Calu3 (cell line): Measurements from ENCODE around the gene CCDC141. TPM values are rescaled to one million over a fixed set of nuclear protein-coding genes. Genes with fewer than 3 reads are reported as not detected.

Source experiments
- BruUV-seq: library from RNA; stranded (reverse); fragments of 400-500 nt; replicated peaks from 2 replicates; lab custom pipeline; 2021; lab: Mats Ljungman, UMichigan
- CTCF ChIA-PET: fragments of 300-600 bp; sonication (Branson Sonifier 250); formaldehyde crosslinking; loops from one replicate; lab custom pipeline; 2022; ENCODE audit warnings: antibody characterized with exemption; lab: Charles Lee
- DNase-seq: peaks from one replicate; pipeline ENCODE4 v3.0.0; 2022
- H3K27ac Mint-ChIP-seq: one replicate; pipeline ENCODE4 v1.8.0; 2022; ENCODE audit warnings: mixed read lengths; ENCODE audit not compliant: unreplicated experiment
- H3K27me3 Mint-ChIP-seq: one replicate; pipeline ENCODE4 v1.8.0; 2022; ENCODE audit warnings: mixed read lengths; ENCODE audit not compliant: unreplicated experiment
- H3K36me3 Mint-ChIP-seq: one replicate; pipeline ENCODE4 v1.8.0; 2022; ENCODE audit warnings: mild to moderate bottlenecking, moderate library complexity, mixed read lengths; ENCODE audit not compliant: insufficient read depth, unreplicated experiment
- H3K4me1 Mint-ChIP-seq: one replicate; pipeline ENCODE4 v1.8.0; 2022; ENCODE audit warnings: mild to moderate bottlenecking, low read depth, mixed read lengths; ENCODE audit not compliant: unreplicated experiment
- H3K4me3 Mint-ChIP-seq: one replicate; pipeline ENCODE4 v1.8.0; 2022; ENCODE audit warnings: mild to moderate bottlenecking, low read depth, moderate library complexity, mixed read lengths; ENCODE audit not compliant: unreplicated experiment
- H3K9me3 Mint-ChIP-seq: one replicate; pipeline ENCODE4 v1.8.0; 2022; ENCODE audit warnings: low read depth, mixed read lengths; ENCODE audit not compliant: unreplicated experiment
- intact Hi-C: fragments of 100-400 bp; cut with micrococcal nuclease; formaldehyde crosslinking; loops from one replicate; pipeline ENCODE4 v1.10.0; 2022; ENCODE audit not compliant: unreplicated experiment
- total RNA-seq: library from RNA; stranded (reverse); gene quantifications from 2 replicates; pipeline ENCODE4 v1.2.3, GENCODE V29; 2022
- TF ChIP-seq, protein P1 (sequence below): fragments of 200-600 bp; IDR thresholded peaks from one replicate; pipeline ENCODE4 v1.8.0; 2022; ENCODE audit warnings: antibody characterized with exemption; ENCODE audit not compliant: unreplicated experiment

Gene CCDC141
- total RNA-seq, 1 experiment from 2014 or later, result 0.07 TPM

DNA sequence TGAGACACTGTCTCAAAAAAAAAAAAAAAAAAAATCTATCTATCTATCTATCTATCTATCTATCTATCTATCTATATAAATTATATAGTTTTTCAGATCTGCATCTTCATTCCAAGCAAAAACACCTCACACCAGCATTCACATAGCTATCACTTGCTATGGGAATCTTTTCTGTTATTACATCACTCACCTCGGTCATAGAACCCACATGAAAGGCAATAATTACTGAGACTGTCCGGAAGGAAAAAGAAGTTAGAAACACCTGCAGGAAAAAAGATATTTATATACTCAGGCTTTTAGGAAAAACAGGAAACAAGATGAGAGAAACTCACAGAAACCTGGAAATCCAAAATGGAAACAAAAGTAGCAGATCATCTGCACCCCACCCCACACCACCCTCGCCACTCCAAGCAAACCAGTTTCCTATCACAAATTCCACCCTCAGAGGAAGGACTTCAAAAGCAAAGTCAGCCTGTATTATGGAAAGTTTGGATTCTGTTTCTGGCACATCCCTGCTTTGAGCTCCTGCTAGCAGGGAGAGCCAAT, 21.9 kb upstream of the CCDC141 start:
- DNase-seq, result no peak
- no peaks in the 10 kb centered on the region for H3K36me3 Mint-ChIP-seq
- peaks cover 2% of the 10 kb centered on the region for H3K9me3 Mint-ChIP-seq
- H3K4me1 Mint-ChIP-seq, result no peaks in the 10 kb centered on the region
- peaks cover 42% of the 10 kb centered on the region for H3K27me3 Mint-ChIP-seq
- intact Hi-C loops, result no loop called here
- H3K27ac Mint-ChIP-seq, result no peak overlapping the region
- BruUV-seq, result no TSS peak
- TF ChIP-seq, protein P1, sequence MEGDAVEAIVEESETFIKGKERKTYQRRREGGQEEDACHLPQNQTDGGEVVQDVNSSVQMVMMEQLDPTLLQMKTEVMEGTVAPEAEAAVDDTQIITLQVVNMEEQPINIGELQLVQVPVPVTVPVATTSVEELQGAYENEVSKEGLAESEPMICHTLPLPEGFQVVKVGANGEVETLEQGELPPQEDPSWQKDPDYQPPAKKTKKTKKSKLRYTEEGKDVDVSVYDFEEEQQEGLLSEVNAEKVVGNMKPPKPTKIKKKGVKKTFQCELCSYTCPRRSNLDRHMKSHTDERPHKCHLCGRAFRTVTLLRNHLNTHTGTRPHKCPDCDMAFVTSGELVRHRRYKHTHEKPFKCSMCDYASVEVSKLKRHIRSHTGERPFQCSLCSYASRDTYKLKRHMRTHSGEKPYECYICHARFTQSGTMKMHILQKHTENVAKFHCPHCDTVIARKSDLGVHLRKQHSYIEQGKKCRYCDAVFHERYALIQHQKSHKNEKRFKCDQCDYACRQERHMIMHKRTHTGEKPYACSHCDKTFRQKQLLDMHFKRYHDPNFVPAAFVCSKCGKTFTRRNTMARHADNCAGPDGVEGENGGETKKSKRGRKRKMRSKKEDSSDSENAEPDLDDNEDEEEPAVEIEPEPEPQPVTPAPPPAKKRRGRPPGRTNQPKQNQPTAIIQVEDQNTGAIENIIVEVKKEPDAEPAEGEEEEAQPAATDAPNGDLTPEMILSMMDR, result no peak
- no peak overlapping the region for H3K4me3 Mint-ChIP-seq
- CTCF ChIA-PET, result no interaction called here

DNA sequence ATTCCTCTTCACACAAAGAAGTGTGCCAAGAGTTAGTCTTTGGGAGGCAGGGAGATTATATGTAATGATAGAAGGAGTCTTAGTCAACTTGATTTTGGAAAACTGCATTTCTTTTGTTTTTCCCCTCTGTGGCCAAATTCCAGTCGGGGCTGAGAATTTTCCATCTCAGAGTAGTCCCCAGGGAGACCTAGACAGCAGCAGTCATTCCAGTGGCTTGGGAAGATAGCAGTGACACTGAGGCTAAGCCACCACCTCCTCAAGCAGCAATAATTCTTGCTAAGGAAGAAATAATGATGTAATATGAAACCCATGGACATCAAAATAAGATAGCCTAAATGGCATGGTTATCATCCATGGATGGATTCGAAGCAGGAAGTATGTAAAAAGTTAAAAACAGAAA, 21.0 kb upstream of the CCDC141 start:
- H3K4me3 Mint-ChIP-seq, result no peak overlapping the region
- no peaks in the 10 kb centered on the region for H3K36me3 Mint-ChIP-seq
- peaks cover 33% of the 10 kb centered on the region for H3K27me3 Mint-ChIP-seq
- H3K4me1 Mint-ChIP-seq, result no peaks in the 10 kb centered on the region
- peaks cover 2% of the 10 kb centered on the region for H3K9me3 Mint-ChIP-seq
- CTCF ChIA-PET, result no interaction called here
- TF ChIP-seq, protein P1, result no peak
- no peak overlapping the region for H3K27ac Mint-ChIP-seq
- intact Hi-C loops, result no loop called here
- DNase-seq, result no peak
- no TSS peak for BruUV-seq

DNA sequence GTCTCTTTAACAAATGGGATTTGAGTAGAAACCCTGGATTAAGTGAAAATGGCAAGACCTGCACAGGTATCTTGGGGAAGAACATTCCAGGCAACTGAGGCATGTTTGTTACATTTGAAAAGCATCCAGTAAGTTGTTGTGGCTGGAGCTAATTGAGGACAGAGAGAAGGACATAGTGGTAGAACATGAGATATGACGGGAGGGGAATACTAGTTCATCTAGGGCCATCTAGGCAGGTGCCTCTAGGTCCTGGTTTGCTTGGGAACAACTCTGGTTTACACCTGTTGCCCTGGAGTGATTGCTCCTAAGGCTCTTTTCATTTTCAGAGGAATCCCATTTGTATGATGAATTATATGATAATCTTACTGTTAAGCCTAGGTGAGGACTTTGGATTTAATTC, 19.7 kb upstream of the CCDC141 start:
- H3K4me3 Mint-ChIP-seq, result no peak overlapping the region
- no peak overlapping the region for H3K27ac Mint-ChIP-seq
- CTCF ChIA-PET, result no interaction called here
- TF ChIP-seq, protein P1, result no peak
- peaks cover 2% of the 10 kb centered on the region for H3K9me3 Mint-ChIP-seq
- H3K4me1 Mint-ChIP-seq, result no peaks in the 10 kb centered on the region
- no TSS peak for BruUV-seq
- DNase-seq, result no peak
- intact Hi-C loops, result no loop called here
- H3K27me3 Mint-ChIP-seq, result peaks cover 33% of the 10 kb centered on the region
- no peaks in the 10 kb centered on the region for H3K36me3 Mint-ChIP-seq

DNA sequence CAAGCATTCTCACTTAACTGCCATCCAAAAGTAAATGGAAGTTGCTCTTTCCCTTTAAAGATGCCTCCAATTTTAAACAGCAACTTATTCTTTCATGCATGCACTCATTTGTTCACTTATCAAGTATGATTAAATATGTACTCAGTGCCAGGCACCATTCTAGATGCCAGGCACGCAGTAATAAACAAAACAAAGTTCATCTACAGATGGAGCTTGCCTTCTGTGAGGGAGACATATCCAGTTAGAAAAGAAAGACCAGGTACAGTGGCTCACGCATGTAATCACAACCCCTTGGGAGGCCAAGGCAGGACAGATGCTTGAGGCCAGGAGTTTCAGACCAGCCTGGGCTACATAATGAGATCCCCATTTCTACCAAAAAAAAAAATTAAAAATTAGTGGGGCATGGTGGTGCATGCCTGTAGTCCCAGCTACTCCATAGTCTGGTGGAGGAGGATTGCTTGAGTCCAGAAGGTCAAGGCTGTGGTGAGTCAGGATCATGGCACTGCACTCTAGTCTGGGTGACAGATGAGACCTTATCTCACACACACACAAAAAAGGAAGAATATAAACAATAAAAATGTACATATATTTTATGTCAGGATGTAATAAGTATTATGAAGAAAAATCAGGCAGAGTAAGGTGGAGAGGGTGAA, 19.2 kb upstream of the CCDC141 start:
- TF ChIP-seq, protein P1, result no peak
- Mint-ChIP-seq H3K36me3 (no peaks in the 10 kb centered on the region), H3K27me3 (peaks cover 33% of the 10 kb centered on the region), H3K4me3 (no peak overlapping the region), H3K9me3 (peaks cover 3% of the 10 kb centered on the region), H3K27ac (no peak overlapping the region), H3K4me1 (no peaks in the 10 kb centered on the region)
- intact Hi-C loops, result no loop called here
- DNase-seq, result no peak
- CTCF ChIA-PET, result no interaction called here
- no TSS peak for BruUV-seq
